GM11168 (cell line): Measurements from ENCODE around the gene ZFP57.

ENCODE experiments used
- in situ Hi-C: fragments of 300-500 bp; cut with MboI; formaldehyde crosslinking; loops from one replicate; pipeline ENCODE4 v1.12.0; 2022; ENCODE audit warnings: low sequenced_read_pairs; ENCODE audit not compliant: unreplicated experiment

The ZFP57 gene

DNA sequence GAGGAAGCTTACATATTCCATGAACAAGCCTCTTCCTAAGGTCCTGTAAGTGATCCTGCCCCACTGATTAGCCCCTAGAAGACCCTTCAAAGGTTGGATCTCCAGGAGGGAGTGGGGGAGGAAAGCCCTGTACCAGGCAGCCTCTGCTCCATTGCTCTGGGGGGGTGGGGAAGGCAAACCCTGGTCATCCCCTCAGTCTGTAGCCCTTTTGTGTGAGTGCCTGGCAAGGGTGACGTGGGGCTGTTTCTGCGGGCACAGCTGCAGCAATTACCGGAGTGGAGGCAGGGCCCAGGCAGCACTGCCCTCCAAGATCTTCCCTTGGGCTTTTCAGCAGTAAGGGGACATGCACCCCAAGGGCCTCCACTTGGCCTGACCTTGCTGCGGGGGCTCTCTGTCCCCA lies 24.2 kb downstream of the ZFP57 start, which contains the start of gene MOG:
Gene MOG, plus strand, starts transcription at position 295 of the 400 bp plus-strand sequence. CDS start 118 bp downstream, outside the sequence.
- in situ Hi-C loops, result no loop called here

- in situ Hi-C loops, result no loop called here
These were observed 24.8 kb downstream of the ZFP57 start for GRCh38 chr6:29656157-29656556.

DNA sequence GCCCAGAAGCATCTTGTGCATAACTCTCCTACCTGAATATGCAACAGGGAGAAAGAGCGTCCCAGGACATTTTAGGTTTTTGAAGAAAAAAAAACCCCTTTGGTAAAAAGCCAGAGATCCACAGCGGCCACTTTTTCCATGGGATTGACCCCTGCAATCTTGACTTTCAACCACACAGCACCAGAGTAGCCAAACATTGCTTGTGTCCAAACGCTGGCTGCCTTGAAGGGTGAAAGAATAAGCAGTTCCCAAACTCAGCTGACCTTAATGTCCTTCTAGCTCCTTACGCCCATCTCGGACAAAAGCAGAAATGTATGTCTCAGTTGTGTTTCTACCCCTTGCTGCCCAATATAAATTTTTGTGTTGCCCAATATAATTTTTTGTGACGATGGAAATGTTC lies 25.3 kb downstream of the ZFP57 start:
- in situ Hi-C loops, result no loop called here

DNA sequence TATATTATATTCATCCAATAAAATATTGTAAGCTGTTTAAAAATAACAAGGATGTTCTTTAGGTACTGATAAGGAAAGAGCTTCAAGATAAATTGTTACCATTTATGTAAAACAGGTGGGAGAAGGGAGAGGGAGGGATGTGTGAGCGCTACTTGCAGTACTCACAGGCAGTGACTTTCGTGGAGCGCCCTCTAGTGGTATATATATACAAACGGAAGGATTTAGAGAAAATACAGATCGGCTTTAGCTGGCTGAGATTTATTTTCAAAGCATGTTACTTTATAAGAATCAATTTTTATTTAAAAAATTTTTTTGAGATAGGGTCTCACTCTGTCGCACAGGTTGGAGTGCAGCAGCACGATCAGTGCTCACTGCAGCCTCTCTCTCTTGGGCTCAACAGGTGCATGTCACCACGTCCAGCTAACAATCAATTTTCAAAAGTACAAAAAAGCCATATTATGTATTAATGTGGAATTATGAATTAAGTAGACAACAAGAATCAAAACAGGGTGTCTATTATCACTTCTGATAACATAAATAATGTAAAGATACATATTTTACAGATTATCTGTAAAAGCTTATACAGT lies 27.4 kb downstream of the ZFP57 start:
- in situ Hi-C loops, result no loop called here

DNA sequence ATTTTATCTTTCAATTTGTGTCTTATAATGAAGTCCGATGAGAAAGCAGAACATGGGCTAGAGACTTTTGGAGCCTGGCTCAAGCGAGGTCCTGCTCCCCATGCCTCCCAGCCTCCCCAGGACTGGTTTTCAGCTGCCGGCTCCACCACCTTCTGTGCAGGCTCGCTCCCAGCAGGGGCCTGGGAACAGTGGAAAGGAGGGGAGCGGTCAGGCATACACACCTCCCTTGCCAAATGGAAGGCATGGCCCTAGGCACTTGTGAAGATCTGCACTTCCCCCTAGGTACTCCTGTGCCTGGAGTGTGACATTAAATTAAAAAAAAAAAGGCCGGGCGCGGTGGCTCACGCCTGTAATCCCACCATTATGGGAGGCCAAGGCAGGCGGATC lies 28.8 kb downstream of the ZFP57 start:
- in situ Hi-C loops, result no loop called here

- in situ Hi-C loops, result no loop called here
These were observed 29.3 kb downstream of the ZFP57 start for GRCh38 chr6:29651413-29652197.

DNA sequence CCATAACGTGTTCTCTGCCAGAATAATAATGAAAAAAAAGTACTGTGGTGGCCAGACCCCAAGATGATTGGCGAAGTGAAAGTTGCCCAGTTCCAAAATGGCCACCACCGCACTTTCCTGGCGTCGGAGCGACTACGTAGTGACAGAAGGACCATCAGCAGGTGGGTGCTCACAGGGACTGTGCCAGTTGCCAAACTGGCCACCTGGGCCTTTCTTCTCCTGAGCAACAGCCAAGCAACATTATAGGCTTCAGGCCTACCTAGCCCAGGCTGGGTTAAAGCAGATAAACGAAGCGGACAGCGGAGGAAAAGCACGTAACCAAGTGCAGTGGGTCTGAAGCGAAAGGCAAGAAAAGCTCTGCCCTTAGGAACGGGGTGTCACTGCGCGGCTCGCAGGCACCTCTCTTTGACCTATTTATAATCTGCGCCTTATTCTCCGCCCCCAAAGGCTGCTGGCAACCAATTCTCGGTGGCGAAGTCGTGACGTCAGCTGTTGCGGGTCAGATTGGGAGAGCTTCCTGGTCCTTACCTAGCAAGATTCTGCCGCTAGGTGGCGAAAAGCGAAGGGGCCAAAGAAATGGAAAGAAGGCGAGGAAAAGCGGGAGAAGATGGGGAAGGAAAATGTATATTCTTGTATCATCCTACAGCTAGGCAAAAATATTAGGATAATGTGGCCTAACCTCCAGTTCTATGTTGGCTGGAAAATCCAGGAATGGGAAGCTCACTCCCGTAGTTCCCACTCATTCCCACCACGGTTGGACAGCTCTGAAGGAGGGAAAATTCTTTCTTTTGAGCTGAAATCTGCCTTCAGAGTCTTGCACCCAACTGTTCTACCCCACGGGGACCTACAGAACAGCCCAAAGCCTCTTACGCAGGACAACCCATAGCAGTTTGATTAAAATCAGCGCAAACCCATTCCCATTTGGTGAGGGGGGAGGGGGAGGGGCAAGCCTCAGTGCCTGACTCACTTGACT lies 31.0 kb downstream of the ZFP57 start:
- in situ Hi-C loops, result no loop called here

DNA sequence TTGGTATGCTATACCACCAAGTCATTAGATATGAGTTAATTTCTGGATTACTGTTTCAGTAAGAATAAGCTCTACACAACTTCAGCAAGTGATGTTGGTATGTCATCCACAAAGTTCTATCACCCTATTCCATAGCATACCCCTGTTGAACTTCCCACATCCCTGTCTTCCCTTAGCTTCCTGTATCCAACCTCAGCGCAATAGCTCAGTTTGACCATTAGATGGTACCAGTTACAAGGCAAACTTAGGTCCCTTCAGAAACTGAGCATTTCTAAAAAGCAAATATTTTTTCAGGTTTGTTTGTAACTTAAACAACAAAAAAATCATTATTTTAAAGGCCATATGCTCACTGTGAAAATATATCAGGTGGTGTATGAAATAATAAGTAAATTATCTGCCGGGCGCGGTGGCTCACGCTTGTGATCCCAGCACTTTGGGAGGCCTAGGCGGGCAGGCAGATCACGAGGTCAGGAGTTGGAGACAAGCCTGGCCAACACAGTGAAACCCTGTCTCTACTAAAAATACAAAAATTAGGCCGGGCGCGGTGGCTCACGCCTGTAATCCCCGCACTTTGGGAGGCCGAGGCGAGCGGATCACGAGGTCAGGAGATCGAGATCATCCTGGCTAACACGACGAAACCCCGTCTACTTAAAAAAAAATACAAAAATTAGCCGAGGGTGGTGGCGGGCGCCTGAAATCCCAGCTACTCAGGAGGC lies 32.9 kb downstream of the ZFP57 start:
- in situ Hi-C loops, result no loop called here

DNA sequence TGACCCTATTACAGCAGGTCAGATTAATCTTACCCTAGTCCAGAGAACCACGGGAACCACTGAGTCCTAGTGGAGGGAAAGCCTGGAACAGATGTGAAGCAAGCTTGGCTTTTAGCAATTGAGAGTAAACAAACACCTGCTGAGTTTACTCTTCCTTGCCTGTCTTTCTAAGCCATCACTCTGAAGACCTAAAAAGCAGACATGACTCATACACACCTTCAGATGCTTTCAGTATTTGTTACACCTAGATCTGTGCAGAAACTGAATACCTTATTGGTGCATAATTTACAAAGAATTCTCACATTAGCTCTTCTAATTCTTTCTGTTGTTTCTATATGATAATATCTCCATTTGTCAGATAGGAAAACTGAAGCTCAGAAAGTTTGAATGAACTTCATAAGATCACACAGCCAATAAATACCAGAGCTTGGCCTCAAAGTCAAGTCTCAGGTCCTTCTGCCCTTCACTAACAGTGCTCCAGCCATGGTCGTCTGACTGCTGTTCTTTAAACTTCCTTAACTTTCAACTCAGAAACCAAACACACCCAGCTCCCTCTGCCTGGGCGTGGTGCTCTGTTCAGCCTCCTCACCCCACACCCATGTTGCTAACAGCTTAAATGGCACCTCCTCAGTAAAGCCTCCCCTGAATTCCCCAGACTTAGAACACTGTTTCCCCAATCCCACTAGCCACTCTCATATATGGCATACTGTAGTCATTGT lies 39.4 kb downstream of the ZFP57 start:
- in situ Hi-C loops, result no loop called here

GRCh38 chr6:29637247-29637646 lies 43.7 kb downstream of the ZFP57 start:
- in situ Hi-C loops, result no loop called here

DNA sequence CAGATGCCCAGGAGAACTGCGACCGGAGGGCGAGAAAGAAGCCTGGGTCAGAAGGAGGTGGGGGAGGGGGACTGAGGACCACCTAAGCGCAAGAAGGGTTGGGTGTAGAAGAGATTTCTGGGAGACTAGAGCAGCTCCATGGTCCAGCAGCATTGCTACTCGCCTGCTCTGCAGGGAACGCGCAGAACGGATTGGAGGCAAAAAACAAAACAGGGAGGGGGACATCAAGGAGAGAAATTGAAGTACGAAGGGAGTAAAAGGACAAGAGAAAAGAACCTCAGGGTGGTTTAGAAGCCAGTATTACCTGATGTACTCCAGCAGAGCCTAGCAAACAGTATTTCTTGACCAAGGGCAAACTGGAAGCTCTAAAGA lies 47.4 kb downstream of the ZFP57 start:
- in situ Hi-C loops, result no loop called here

GRCh38 chr6:29632789-29633533 lies 48.0 kb downstream of the ZFP57 start, which contains the start of gene GABBR1:
GABBR1 (minus strand) TSS chr6:29633183; CDS start chr6:29632385, 798 bp downstream.
- in situ Hi-C loops, result no loop called here

- in situ Hi-C loops, result no loop called here
These were observed 48.9 kb downstream of the ZFP57 start for GRCh38 chr6:29631860-29632731.

DNA sequence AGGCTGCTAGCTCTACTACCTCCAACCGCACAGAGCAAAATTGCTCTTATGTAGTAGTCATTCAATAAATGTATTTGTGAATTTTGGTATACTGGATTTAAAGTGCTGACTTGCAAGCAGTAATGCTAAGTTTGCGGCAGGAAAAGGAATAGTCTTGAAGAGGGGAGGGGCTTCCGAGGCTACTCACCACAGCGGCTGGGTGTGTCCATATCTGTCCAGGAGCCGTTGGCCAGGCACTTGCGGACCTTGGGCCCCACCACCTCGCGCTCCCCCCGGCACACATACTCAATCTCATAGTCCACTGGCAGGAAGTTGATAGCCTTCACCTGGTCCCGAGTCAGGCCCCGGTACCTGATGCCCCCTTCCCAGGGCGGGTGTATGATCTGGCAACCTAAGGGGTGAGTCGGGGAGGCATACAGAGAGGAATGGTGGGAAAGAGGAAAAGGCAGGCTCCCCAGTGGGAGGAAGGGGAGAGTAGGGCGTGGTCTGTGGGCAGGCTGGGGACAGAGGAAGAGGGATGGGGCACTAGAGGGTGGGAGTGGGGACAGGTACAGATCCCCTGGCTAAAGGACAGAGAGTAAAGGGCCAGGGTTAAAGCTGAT lies 49.6 kb downstream of the ZFP57 start:
- in situ Hi-C loops, result no loop called here

- in situ Hi-C loops, result no loop called here
These were observed 50.6 kb downstream of the ZFP57 start for GRCh38 chr6:29630315-29630714.

GRCh38 chr6:29629571-29629970 lies 51.4 kb downstream of the ZFP57 start:
- in situ Hi-C loops, result no loop called here
